COR-L47 (cell line): ENCODE results near the gene ARL8B.
"Not testable (repeated sequence)": the region's sequence is repeated elsewhere in the genome, so short reads cannot be mapped to it uniquely, and the experiment has no call there.

Experiments
- DNase-seq: peaks from one replicate; lab custom pipeline; 2025; lab: John Stamatoyannopoulos, UW

ARL8B gene

GRCh38 chr3:5145120-5145519, 23.0 kb downstream of the ARL8B start:
- DNase-seq = no peak

GRCh38 chr3:5147152-5147551, 25.1 kb downstream of the ARL8B start:
- DNase-seq = not testable (repeated sequence)

DNA sequence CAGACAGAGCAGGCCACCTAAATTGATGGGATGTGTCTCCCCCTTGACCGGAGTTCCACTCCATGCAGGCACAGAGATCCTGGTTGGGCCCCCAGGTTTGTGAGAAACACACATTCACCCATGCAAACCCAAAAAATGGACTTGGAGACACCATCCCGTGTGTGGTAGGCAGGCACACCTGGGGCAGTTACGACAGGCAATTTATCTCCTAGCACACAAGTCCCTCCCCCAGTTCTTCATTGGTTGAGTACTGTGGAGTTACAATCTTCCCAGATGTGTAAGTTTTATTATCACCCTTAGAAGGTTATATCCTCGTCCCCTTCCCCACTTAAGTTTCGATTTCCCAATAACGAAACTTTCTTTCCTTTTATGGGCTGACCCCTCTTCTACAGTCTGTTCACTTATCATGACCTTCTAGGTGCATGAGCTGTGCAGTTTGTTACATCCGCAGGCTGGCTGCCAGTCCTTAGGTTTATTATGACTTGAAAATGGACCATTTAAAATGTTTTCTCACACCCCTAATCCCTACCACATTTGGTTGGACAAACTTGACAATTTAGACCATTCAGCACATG, 27.3 kb downstream of the ARL8B start:
- no peak for DNase-seq

GRCh38 chr3:5151586-5151985, 29.5 kb downstream of the ARL8B start:
- DNase-seq = no peak

- DNase-seq = no peak
Measured at GRCh38 chr3:5153074-5153473, 31.0 kb downstream of the ARL8B start.

GRCh38 chr3:5155241-5155640, 33.1 kb downstream of the ARL8B start:
- DNase-seq = no peak

GRCh38 chr3:5160321-5160720, 38.2 kb downstream of the ARL8B start:
- DNase-seq = no peak

DNA sequence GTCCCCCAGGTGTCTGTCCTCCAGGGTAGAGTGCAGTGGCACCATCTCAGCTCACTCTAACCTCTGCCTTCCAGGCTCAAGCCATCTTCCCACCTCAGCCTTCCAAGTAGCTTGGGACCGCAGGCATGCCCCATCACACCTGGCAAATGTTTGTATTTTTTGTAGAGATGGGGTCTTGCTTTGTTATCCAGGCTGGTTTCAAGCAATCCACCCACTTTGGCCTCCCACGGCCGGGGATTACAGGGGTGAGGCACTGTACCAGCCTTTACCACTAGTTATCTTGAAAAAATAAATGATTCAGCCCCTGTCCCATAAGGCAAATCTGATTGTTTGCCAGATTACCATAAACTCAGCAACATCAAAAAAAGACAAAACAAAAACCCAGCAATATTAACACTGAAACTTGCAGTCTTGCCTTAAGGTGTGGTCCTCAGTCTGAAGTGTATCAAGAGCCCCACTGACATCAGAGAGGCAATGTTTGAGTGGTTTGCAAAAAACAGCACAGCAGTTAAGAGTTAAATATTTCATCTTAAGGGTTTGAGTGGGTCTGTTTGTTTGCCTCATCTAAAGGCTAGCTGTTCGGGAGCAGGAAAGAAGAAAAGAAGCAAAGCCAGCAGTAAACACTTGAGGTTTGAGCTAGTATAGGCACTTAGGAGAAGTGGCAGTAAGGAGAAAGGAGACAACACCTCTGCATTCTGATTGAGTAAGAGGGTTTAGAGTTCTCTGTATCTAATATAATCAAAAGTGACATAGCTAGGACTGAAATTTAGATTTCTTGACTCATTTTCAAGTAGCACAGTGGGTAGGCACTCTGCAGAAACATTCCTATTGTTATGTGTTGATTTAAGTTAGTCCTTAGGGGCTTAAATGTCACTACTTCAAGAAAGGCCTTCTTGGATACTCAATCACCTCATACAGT, 39.1 kb downstream of the ARL8B start:
- DNase-seq = no peak

GRCh38 chr3:5162102-5162501, 40.0 kb downstream of the ARL8B start:
- no peak for DNase-seq

DNA sequence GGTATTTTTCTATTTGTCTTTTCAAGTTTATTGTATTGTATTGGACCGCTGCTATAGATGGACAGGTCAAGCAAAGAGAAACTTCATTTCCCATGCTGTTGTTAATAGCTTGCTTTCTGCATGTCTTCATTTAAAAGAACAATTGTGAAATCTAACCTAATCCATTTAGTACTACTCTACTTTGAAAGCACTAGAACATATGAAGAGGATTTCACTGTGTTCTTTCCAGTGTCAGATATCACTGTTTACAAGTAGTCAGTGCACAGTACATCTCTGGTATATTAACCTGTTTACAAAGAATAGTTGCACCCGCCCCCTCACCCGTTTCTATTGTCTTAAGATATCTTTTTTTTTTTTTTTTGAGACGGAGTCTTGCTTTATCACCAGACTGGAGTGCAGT, 43.6 kb downstream of the ARL8B start:
- DNase-seq = no peak

GRCh38 chr3:5166846-5167245, 44.8 kb downstream of the ARL8B start:
- no peak for DNase-seq

- DNase-seq = no peak
Measured at GRCh38 chr3:5168110-5168509, 46.0 kb downstream of the ARL8B start.

- no peak for DNase-seq
Measured at GRCh38 chr3:5169807-5170206, 47.7 kb downstream of the ARL8B start.

DNA sequence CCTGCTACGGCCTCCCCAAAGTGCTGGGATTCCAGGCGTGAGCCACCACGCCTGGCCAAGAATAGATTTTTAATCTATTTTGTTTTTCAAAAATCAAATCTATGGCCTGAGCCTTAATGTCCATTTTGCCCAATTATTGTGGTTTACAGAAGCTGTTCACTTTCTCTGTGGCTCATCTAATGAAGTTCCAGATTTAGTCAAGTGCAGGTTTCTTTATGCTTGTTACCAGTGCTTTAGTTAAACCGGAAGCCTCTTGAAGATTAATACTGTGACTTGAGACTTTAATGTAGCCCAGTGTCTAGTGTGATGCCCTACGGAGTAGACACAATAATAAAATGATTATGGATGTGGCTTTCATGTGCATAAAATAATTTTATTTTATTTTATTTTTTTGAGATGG, 48.9 kb downstream of the ARL8B start:
- no peak for DNase-seq

- no peak for DNase-seq
Measured at GRCh38 chr3:5172018-5172417, 49.9 kb downstream of the ARL8B start.

DNA sequence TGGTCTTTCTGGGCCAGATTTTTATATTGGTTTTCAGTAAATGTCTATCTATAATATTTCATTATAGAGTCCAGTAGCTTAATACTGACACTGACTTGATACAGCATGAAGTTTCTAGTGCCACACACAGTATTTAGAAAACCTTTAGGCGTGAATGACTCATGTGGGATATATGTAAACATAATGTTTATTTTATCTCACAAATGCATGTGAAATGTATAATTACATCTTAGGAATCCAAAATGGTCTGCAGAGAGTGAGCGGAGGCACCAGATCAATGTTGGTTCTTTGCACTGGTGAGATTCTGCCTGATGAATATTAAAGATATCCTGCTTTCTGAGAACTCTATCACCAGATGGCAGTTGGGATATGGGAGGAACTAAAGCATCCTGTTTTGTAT, 56.9 kb downstream of the ARL8B start:
- not testable (repeated sequence) for DNase-seq

DNA sequence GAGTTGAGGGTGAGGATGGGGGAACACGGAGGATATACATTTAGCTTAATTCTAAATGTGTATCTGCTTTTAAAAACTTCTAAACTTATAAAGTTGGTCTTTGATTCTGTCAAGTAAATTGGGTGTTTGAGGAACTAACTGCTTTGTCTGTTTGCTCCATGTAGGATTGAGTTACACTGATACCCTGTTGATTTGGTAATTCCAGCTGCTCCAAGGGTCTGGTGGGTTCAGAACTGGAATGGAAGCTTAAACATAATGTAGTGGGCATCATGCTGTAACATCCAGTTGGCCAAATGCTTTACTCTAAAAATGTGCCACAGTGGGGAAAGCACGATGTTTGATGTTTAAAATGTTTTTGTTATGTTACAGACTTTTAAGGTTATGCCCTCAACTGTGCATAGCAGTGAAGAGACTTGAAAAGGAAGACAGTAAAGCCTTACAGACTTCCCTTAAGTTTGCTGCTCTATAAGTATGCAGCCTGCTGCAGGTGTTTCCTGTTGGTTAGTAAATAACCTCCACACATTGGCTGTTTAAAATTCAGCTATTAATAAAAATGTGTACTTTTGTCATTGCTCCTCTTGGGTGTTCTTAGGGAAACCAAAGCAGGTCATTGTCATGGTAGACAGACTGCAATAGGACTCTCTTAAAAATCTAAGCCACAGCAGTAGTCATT, 59.5 kb downstream of the ARL8B start:
- DNase-seq = no peak

DNA sequence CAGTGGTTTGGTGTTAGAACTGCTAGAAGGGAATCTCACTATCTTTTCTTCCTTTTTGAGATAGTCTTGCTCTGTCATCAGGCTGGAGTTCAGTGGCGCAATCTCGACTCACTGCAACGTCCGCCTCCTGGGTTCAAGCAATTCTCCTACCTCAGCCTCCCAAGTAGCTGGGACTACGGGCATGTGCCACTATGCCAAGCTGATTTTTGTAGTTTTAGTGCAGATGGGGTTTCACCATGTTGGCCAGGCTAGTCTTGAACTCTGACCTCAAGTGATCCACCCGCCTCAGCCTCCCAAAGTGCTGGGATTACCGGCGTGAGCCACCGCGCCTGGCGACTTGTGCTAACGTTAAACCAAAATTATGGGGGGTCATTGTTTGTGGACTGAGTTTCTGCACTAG, 61.6 kb downstream of the ARL8B start:
- DNase-seq = not testable (repeated sequence)

GRCh38 chr3:5184499-5184898, 62.4 kb downstream of the ARL8B start:
- no peak for DNase-seq

GRCh38 chr3:5185093-5185673, 63.1 kb downstream of the ARL8B start:
- no peak for DNase-seq

- DNase-seq = no peak
Measured at GRCh38 chr3:5186089-5186857, 64.2 kb downstream of the ARL8B start.

- DNase-seq = no peak
Measured at GRCh38 chr3:5186858-5187155, 64.7 kb downstream of the ARL8B start.
